K562 (cell line): ENCODE results near the gene ATXN1L. TPM values are rescaled to one million over a fixed set of nuclear protein-coding genes. Genes with fewer than 3 reads are reported as not detected.

Experiments used
- BRF1 ChIP-seq: IDR thresholded peaks from 3 replicates; pipeline ENCODE4 v1.6.1; 2011; ENCODE audit warnings: borderline replicate concordance, mild to moderate bottlenecking; ENCODE audit not compliant: insufficient read length; ENCODE audit errors: extremely low read depth
- CREM ChIP-seq: IDR thresholded peaks from 2 replicates; pipeline ENCODE4 v1.6.1; 2014; ENCODE audit warnings: antibody characterized with exemption, low read depth
- CTCF ChIP-seq, 3 experiments: IDR thresholded peaks in 2 of 3; conservative IDR thresholded peaks in 1 of 3; 2 replicates each; pipeline ENCODE4 v1.5.1; 2011 to 2012; ENCODE audit warnings: low read length in 3 of 3, mild to moderate bottlenecking in 3 of 3, control low read depth in 2 of 3, improper control_type of control experiment in 1 of 3, inconsistent platforms in 1 of 3, low read depth in 1 of 3, mixed read lengths in 1 of 3, moderate library complexity in 1 of 3; ENCODE audit not compliant: insufficient read depth in 2 of 3
- ERF ChIP-seq: fragments of 450-650 bp; formaldehyde crosslinking; IDR thresholded peaks from 2 replicates; pipeline ENCODE4 v1.4.0; 2020; ENCODE audit warnings: mild to moderate bottlenecking, mixed read lengths
- HNRNPUL1 ChIP-seq: fragments of 200-400 bp; formaldehyde crosslinking; IDR thresholded peaks from 2 replicates; pipeline ENCODE4 v1.6.1; 2017; ENCODE audit warnings: low read length
- JUN ChIP-seq, 2 experiments: sonication (generic) in 1 of 2; formaldehyde crosslinking in 1 of 2; IDR thresholded peaks; 2 replicates each; pipeline versions ENCODE4 v1.6.1 to v1.8.0; 2012 to 2022; ENCODE audit warnings: borderline replicate concordance in 2 of 2, mild to moderate bottlenecking in 2 of 2, improper control_type of control experiment in 1 of 2, low read depth in 1 of 2, low read length in 1 of 2, missing genetic modification reagents in 1 of 2
- MTA1 ChIP-seq: fragments of 450-650 bp; IDR thresholded peaks from 2 replicates; pipeline ENCODE4 v1.6.1; 2017; ENCODE audit warnings: borderline replicate concordance
- MYNN ChIP-seq, 2 experiments: sonication (generic); formaldehyde crosslinking in 1 of 2; IDR thresholded peaks; 2 replicates each; pipeline versions ENCODE4 v1.5.0 to v1.6.1; 2016 to 2020; ENCODE audit warnings: antibody characterized with exemption in 1 of 2, missing genetic modification reagents in 1 of 2
- NR2C2 ChIP-seq, 2 experiments: fragments of 200-800 bp in 1 of 2; sonication (Bioruptor generic) in 1 of 2; sonication (generic) in 1 of 2; formaldehyde crosslinking in 1 of 2; IDR thresholded peaks; 2 replicates each; pipeline versions ENCODE4 v1.6.1 to v1.8.0; 2016 to 2022; ENCODE audit warnings: mild to moderate bottlenecking in 1 of 2, missing compliant biosample characterization in 1 of 2, missing genetic modification characterization in 1 of 2, missing genetic modification reagents in 1 of 2
- POLR2H ChIP-seq: IDR thresholded peaks from 2 replicates; pipeline ENCODE4 v1.6.1; 2016; ENCODE audit warnings: missing genetic modification characterization, low read depth, mild to moderate bottlenecking, control low read depth, missing compliant biosample characterization, moderate library complexity
- PPARD ChIP-seq: fragments of 250-450 bp; sonication (Bioruptor Pico); IDR thresholded peaks from 2 replicates; pipeline ENCODE4 v1.8.0; 2022; ENCODE audit warnings: inconsistent platforms, mild to moderate bottlenecking, moderate library complexity
- RBFOX2 ChIP-seq: fragments of 200-400 bp; formaldehyde crosslinking; IDR thresholded peaks from 2 replicates; pipeline ENCODE4 v1.6.1; 2017; ENCODE audit warnings: low read depth, mild to moderate bottlenecking, low read length, moderate library complexity
- SMARCE1 ChIP-seq: fragments of 450-650 bp; IDR thresholded peaks from 2 replicates; pipeline ENCODE4 v1.7.1; 2016; ENCODE audit warnings: mild to moderate bottlenecking
- SNIP1 ChIP-seq: fragments of 450-650 bp; IDR thresholded peaks from 2 replicates; pipeline ENCODE4 v1.7.1; 2017; ENCODE audit warnings: low read depth, mild to moderate bottlenecking
- SOX6 ChIP-seq: fragments of 450-650 bp; IDR thresholded peaks from 2 replicates; pipeline ENCODE4 v1.6.1; 2014; ENCODE audit warnings: mild to moderate bottlenecking
- SPI1 ChIP-seq: IDR thresholded peaks from 2 replicates; pipeline ENCODE4 v1.6.1; 2011; ENCODE audit warnings: low read depth, low read length, control low read depth, borderline replicate concordance
- ZNF561 ChIP-seq: fragments of 450-650 bp; formaldehyde crosslinking; conservative IDR thresholded peaks from 2 replicates; pipeline ENCODE4 v1.4.0; 2020; ENCODE audit warnings: mild to moderate bottlenecking, moderate library complexity
- polyA plus RNA-seq, 8 experiments: library from polyadenylated mRNA; depleted of rRNA in 4 of 8; stranded (reverse) in 5 of 8; unstranded in 3 of 8; fragments of >200 nt; fragmentation: Nextera tagmentation in 2 of 8; fragmentation: Illumina TruSeq in 1 of 8; extraction: Ambion mirVana in 2 of 8; extraction: Trizol in 1 of 8; gene quantifications; 2 replicates each; pipeline versions ENCODE4 v1.2.1 to v1.2.3, GENCODE V29; 2011 to 2014; ENCODE audit warnings: inconsistent platforms in 1 of 8, missing spikeins in 1 of 8
- total RNA-seq, 7 experiments: library from RNA; depleted of rRNA in 6 of 7; stranded (reverse); fragments of >200 nt in 6 of 7; fragmentation: Illumina TruSeq in 2 of 7; extraction: Trizol in 2 of 7; gene quantifications; 2 replicates each; pipeline versions ENCODE4 v1.2.1 to v1.2.3, GENCODE V29; 2011 to 2021; ENCODE audit warnings: low replicate concordance in 1 of 7

ATXN1L gene
- total and polyA plus RNA-seq, 9 of the 15 experiments (the other 6 are each of a cell fraction or from before 2014, with no cell fraction given) = 1.4 to 11.3 (median 9.3) TPM

- TF ChIP-seq CTCF (IDR thresholded peaks at IDR 0.05 in 2 of 3, conservative IDR thresholded peaks at IDR 0.05 in 1 of 3; ENCODE audit: insufficient read depth in 2 of 3, low read depth in 1 of 3, low read length in 3 of 3) (peak in 1 of 3 experiments; percentile 3; a peak in 1 of 6 replicates), MYNN (IDR thresholded peaks at IDR 0.05) (peak; percentile 32; the same call in 1 of the 2 replicates), MYNN (CRISPR knock-in tag; IDR thresholded peaks at IDR 0.05) (no peak), ERF (CRISPR knock-in tag) (no peak), BRF1 (no peak), POLR2H (tag) (peak; percentile 72), PPARD (CRISPR knock-in tag) (no peak), HNRNPUL1 (no peak), SPI1 (no peak), SNIP1 (no peak), SMARCE1 (no peak), JUN (IDR thresholded peaks at IDR 0.05; ENCODE audit: borderline replicate concordance, low read depth, low read length) (no peak), JUN (CRISPR knock-in tag; IDR thresholded peaks at IDR 0.05; ENCODE audit: borderline replicate concordance) (no peak), SOX6 (peak; percentile 43; the same call in 1 of the 2 replicates), ZNF561 (CRISPR knock-in tag) (no peak), CREM (peak; percentile 100), RBFOX2 (peak; percentile 94), NR2C2 (CRISPR knock-in tag; IDR thresholded peaks at IDR 0.05) (no peak), NR2C2 (tag; IDR thresholded peaks at IDR 0.05) (peak; percentile 88), MTA1 (peak; percentile 99)
These were observed at the start of gene ATXN1L (continued) for GRCh38 chr16:71845639-71846430.
